Skin epidermis (tissue), 12 donors: ENCODE measurements around the gene AFAP1L2.
"Not testable (repeated sequence)": the region's sequence is repeated elsewhere in the genome, so short reads cannot be mapped to it uniquely, and the experiment has no call there.

ENCODE experiments used
- H3K27ac ChIP-seq, 21 experiments: fragments of 200-600 bp; sonication (generic) in 11 of 21; one replicate each; pipeline ENCODE4 v1.5.0; 2020; ENCODE audit warnings: mild to moderate bottlenecking in 3 of 21, inconsistent platforms in 2 of 21, moderate library complexity in 2 of 21
- H3K4me3 ChIP-seq, 7 experiments: fragments of 200-600 bp; sonication (generic) in 2 of 7; one replicate each; pipeline ENCODE4 v1.5.0; 2020; ENCODE audit warnings: inconsistent platforms in 2 of 7, mild to moderate bottlenecking in 2 of 7, moderate library complexity in 1 of 7

Gene AFAP1L2

GRCh38 chr10:114368057-114368391 is 36.3 kb downstream of the AFAP1L2 start:
- Histone ChIP-seq H3K27ac (peak overlapping the region in 5 of 21 experiments; percentile 17 to 66 (median 34)), H3K4me3 (no peak overlapping the region)

DNA sequence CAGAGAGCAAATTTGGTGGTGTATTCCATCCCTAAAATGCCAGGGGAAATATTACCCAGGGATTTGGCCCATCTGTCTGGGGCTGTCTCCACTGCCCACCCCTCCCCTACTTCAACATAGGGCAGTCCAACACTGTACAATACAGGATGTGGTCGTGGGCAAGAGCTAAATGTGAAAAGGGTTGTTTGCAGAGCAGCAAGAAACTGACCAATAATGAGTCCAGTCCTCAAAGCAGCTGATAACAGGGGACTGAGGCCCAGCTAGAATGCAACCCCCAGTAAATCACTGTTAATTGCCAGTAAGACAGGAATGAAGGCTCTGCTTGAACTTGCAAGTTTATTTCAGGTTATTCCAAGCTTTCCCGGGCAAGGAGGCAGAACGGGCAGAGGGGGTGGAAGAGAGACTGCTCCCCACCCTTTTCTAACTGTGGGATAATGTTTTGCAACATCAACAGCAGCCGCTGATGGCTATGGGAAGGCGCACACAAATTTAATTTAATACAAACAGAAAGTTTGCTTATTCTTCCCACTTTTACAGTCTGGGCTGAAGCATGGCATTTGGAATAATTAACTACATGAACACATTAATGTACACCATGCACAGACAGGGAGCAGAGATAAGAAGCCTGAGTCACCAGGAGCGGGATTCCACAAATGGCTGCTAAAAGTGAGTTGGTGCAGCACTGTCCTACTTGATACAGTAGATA is 36.8 kb downstream of the AFAP1L2 start:
- Histone ChIP-seq H3K27ac (peak overlapping the region in 16 of 21 experiments; percentile 5 to 66 (median 36)), H3K4me3 (no peak overlapping the region)

DNA sequence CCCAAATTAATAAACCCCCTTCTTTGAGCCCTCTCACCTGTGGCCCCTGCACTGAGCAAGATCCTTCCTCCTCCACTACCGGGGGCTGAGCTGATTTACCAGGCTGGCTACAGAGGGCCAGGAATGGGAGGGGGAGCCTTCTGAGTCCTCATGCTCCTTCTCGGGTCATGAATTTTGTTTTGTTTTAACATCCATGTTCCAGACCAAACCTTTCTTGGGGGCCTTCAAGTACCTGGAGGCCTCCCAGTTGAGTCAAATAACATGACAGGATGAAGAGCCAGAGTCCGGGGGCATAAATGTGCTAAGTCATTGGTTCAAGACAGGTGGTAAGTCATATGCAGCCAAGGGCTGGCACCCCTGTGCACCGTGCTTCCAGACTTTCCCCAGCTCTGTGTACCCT is 39.6 kb downstream of the AFAP1L2 start:
- no peak overlapping the region for H3K4me3 ChIP-seq
- no peak overlapping the region for H3K27ac ChIP-seq

- Histone ChIP-seq H3K27ac (no peak overlapping the region), H3K4me3 (no peak overlapping the region)
Observed at GRCh38 chr10:114363745-114364454, 40.4 kb downstream of the AFAP1L2 start.

DNA sequence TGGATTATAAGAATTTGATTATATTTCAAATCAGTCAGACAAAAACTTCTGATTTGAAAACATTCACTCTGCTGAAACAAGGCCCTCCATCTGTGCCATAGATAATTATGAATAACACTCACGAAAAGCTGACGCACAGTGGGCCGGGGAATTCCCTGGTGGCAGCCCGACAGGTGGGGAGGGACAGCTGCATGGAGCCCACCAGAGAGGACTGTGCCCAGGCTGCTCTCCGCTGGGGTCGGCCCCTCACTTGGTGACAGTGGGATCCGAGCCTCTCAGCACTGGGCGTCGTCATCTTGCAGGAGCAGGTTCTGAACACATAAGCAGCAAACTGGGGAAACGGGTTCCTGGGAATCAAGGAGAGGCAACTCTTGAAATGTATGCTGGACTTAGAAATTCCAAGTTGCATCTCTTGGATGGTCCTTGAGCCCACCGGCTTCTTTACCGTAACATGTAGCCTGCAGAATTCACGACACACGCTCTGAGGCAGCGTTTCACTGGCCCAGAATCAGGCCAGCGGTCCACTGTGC is 41.4 kb downstream of the AFAP1L2 start:
- Histone ChIP-seq H3K27ac (no peak overlapping the region), H3K4me3 (no peak overlapping the region)

DNA sequence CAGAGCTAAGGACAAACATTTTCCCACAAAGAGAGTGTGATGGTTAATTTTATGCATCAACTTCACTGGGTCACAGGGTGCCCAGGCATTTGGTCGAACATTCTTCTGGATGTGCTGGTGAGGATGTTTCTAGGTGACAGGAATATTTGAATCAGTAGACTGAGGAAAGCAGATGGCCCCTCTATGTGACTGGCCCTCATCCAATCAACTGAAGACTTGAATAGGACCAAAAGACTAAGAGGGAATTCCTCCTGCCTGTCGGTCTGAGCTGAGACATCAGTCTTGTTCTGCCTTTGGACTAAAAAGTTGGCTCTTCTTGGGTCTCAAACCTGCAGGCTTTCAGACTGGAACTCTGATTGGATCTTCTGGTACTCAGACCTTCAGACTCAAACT is 44.4 kb downstream of the AFAP1L2 start:
- H3K27ac ChIP-seq = no peak overlapping the region
- H3K4me3 ChIP-seq = no peak overlapping the region

DNA sequence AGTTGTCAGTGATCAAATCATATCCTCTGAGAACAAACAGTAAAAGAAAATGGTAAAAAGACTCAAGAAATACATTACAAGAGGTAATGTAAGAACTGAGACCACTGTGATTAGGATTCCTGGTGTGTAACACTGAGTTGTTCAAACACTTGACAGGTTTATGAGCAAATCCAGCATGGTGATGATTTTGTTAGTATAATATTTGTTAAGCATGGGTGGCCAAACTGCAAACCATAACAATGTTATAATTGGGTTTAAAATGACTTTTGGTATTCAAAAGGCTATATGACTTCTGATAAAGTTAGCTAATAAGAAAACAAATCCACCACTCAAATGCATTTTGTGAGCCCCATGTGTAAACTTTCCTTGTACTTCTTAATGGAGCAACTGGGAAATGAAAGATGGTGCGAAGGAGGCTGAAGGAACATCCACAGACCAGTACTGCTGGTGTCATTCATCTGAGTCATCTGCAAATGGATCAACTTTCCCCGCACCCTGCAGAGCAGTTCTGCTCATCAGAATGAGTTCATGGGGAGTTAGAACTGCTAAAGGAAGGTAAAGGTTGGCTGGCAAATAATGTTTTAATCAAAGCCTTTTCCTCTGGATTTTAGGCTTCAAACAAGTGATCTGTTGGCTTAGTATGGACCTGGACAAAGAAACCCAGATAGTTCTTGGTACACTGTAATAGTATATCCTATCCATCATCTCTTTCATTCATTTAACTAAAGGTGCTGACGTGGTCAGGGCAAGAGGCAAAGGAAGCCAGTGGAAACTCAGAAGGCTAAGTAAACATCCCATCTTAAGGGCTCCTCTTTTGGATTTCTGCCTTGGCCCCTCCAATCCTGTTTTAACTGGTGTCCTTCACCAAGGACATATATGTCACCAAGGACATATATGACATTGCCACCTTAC is 45.0 kb downstream of the AFAP1L2 start:
- Histone ChIP-seq H3K27ac (no peak overlapping the region), H3K4me3 (no peak overlapping the region)

- H3K27ac ChIP-seq = no peak overlapping the region
- H3K4me3 ChIP-seq = no peak overlapping the region
Observed at GRCh38 chr10:114357515-114357996, 46.7 kb downstream of the AFAP1L2 start.

GRCh38 chr10:114356751-114357514 is 47.4 kb downstream of the AFAP1L2 start:
- no peak overlapping the region for H3K27ac ChIP-seq

GRCh38 chr10:114356126-114356525 is 48.2 kb downstream of the AFAP1L2 start:
- H3K4me3 ChIP-seq = no peak overlapping the region
- no peak overlapping the region for H3K27ac ChIP-seq

More at GRCh38 chr10:114356751-114357514, 47.4 kb downstream of the AFAP1L2 start:
- H3K4me3 ChIP-seq = no peak overlapping the region

- Histone ChIP-seq H3K4me3 (no peak overlapping the region), H3K27ac (no peak overlapping the region)
Observed at GRCh38 chr10:114353383-114353782, 50.9 kb downstream of the AFAP1L2 start.

GRCh38 chr10:114352653-114353298 is 51.5 kb downstream of the AFAP1L2 start:
- H3K27ac ChIP-seq = no peak overlapping the region
- H3K4me3 ChIP-seq = no peak overlapping the region

GRCh38 chr10:114350751-114351150 is 53.6 kb downstream of the AFAP1L2 start:
- Histone ChIP-seq H3K4me3 (no peak overlapping the region), H3K27ac (no peak overlapping the region)

DNA sequence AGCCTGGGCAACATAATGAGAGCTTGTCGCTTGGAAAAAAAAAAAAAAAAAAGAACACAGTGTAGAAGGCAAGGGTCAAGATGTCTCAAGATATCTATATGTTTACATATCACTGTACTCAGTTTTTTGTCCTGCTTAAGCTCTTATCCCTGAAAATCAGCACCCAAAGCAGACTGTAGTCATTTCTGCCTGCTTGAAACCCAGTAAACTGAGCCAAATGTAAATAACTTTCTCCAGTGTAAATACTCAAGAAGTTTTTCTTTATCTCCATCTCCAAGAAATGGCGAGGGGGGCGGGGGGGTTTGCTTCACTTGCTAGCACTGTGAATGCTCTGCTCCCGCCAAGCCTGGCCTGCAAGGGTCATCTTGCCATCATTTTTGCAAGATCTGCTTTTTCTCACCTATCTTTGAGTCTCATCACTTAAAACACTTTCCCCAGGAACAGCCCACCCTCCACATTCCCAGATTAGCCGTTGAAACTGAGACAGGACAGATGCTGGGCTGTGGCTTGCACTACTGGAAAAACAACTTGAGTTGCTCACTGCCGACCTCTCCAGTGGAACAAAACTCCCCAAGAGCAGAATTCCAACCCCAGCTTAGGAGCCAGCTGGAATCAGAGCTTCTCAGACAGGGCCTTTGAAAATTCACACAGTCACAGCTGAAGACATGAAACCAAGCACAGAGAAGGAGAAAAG is 54.6 kb downstream of the AFAP1L2 start:
- Histone ChIP-seq H3K4me3 (no peak overlapping the region), H3K27ac (no peak overlapping the region)

- H3K4me3 ChIP-seq, H3K27ac ChIP-seq: not testable (repeated sequence)
Observed at GRCh38 chr10:114349071-114349470, 55.2 kb downstream of the AFAP1L2 start.

DNA sequence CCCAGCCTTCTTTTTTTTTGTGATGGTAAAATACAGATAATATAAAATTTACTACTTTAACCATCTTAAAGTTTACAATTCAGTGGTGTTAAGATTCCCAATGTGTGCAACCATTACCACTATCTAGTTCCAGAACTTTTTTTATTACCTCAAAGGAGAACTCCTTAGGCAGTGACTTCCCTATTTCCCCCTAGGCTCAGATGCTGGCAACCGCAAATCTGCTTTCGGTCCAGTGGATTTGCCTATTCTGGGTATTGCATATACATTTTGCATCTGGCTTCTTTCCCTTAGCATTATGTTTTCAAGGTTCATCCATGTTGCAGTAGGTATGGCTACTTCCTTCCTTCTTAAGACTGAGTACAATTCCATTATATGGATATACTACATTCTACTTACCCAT is 56.5 kb downstream of the AFAP1L2 start:
- Histone ChIP-seq H3K4me3 (no peak overlapping the region), H3K27ac (no peak overlapping the region)

DNA sequence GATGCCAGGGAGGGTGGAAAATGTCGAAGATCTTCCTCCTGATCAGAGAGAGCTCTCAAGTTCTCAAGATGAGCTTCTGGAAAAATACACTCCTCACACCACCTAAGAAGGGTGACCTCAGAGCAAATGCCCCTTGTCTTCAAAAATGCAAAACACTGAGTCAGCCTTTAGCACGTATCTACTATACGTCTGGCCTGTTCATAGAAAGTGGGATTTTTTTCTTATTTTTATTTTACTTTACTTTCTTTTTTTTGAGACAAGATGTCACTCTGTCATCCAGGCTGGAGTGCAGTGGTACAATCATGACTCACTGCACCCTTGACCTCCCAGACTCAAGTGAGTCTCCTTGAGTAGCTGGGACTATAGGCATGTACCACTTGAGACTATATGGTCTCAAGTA is 57.1 kb downstream of the AFAP1L2 start:
- Histone ChIP-seq H3K4me3 (no peak overlapping the region), H3K27ac (peak overlapping the region in 1 of 21 experiments; percentile 20)
